ENCODE data around the gene TMEM184A.

The TMEM184A gene

GRCh38 chr7:1579481-1580421 is 23.7 kb upstream of the TMEM184A start:
- H3K79me2 ChIP-seq (ENCODE audit: control insufficient read depth, insufficient read depth, low read length, unreplicated experiment), result no peaks in the 10 kb centered on the region
- H3K27ac ChIP-seq (ENCODE audit: low read depth, low read length), result no peak overlapping the region
- no peaks in the 10 kb centered on the region for H3K27me3 ChIP-seq (ENCODE audit: insufficient read depth, low read length)
- no peaks in the 10 kb centered on the region for H3K36me3 ChIP-seq (ENCODE audit: insufficient read depth, low read length)
- H2AFZ ChIP-seq (ENCODE audit: low read length, unreplicated experiment), result no peak overlapping the region
- no peaks in the 10 kb centered on the region for H3K4me1 ChIP-seq (ENCODE audit: control insufficient read depth, insufficient read depth, low read length, unreplicated experiment)
- H3K4me3 ChIP-seq (ENCODE audit: low read depth, low read length), result no peak overlapping the region

- Histone ChIP-seq H2AFZ (ENCODE audit: low read length, unreplicated experiment) (no peak overlapping the region), H3K4me3 (ENCODE audit: low read depth, low read length) (no peak overlapping the region), H3K36me3 (ENCODE audit: insufficient read depth, low read length) (no peaks in the 10 kb centered on the region), H3K4me1 (ENCODE audit: control insufficient read depth, insufficient read depth, low read length, unreplicated experiment) (no peaks in the 10 kb centered on the region), H3K79me2 (ENCODE audit: control insufficient read depth, insufficient read depth, low read length, unreplicated experiment) (no peaks in the 10 kb centered on the region), H3K27ac (ENCODE audit: low read depth, low read length) (no peak overlapping the region), H3K27me3 (ENCODE audit: insufficient read depth, low read length) (no peaks in the 10 kb centered on the region)
Observed at GRCh38 chr7:1578513-1578912, 22.5 kb upstream of the TMEM184A start.

GRCh38 chr7:1576521-1577253 is 20.7 kb upstream of the TMEM184A start:
- Histone ChIP-seq H3K27ac (ENCODE audit: low read depth, low read length) (no peak overlapping the region), H3K4me1 (ENCODE audit: control insufficient read depth, insufficient read depth, low read length, unreplicated experiment) (peaks cover 7% of the 10 kb centered on the region), H3K36me3 (ENCODE audit: insufficient read depth, low read length) (0 out of 2 replicates have a peak, but pooled peaks cover 8% of the 10 kb centered on the region), H3K79me2 (ENCODE audit: control insufficient read depth, insufficient read depth, low read length, unreplicated experiment) (no peaks in the 10 kb centered on the region), H3K27me3 (ENCODE audit: insufficient read depth, low read length) (no peaks in the 10 kb centered on the region), H2AFZ (ENCODE audit: low read length, unreplicated experiment) (no peak overlapping the region), H3K4me3 (ENCODE audit: low read depth, low read length) (no peak overlapping the region)

GRCh38 chr7:1575809-1576208 is 19.8 kb upstream of the TMEM184A start:
- H3K36me3 ChIP-seq (ENCODE audit: insufficient read depth, low read length), result 0 out of 2 replicates have a peak, but pooled peaks cover 8% of the 10 kb centered on the region
- H3K27me3 ChIP-seq (ENCODE audit: insufficient read depth, low read length), result no peaks in the 10 kb centered on the region
- H3K4me3 ChIP-seq (ENCODE audit: low read depth, low read length), result no peak overlapping the region
- H2AFZ ChIP-seq (ENCODE audit: low read length, unreplicated experiment), result no peak overlapping the region
- H3K4me1 ChIP-seq (ENCODE audit: control insufficient read depth, insufficient read depth, low read length, unreplicated experiment), result peaks cover 9% of the 10 kb centered on the region
- no peaks in the 10 kb centered on the region for H3K79me2 ChIP-seq (ENCODE audit: control insufficient read depth, insufficient read depth, low read length, unreplicated experiment)
- no peak overlapping the region for H3K27ac ChIP-seq (ENCODE audit: low read depth, low read length)

- Histone ChIP-seq H3K27me3 (ENCODE audit: insufficient read depth, low read length) (no peaks in the 10 kb centered on the region), H3K4me3 (ENCODE audit: low read depth, low read length) (peak overlapping the region; percentile 96), H3K36me3 (ENCODE audit: insufficient read depth, low read length) (0 out of 2 replicates have a peak, but pooled peaks cover 8% of the 10 kb centered on the region), H3K79me2 (ENCODE audit: control insufficient read depth, insufficient read depth, low read length, unreplicated experiment) (peaks cover 20% of the 10 kb centered on the region), H3K27ac (ENCODE audit: low read depth, low read length) (peak overlapping the region; percentile 97), H2AFZ (ENCODE audit: low read length, unreplicated experiment) (no peak overlapping the region), H3K4me1 (ENCODE audit: control insufficient read depth, insufficient read depth, low read length, unreplicated experiment) (peaks cover 28% of the 10 kb centered on the region)
Observed at GRCh38 chr7:1572111-1572822, 16.3 kb upstream of the TMEM184A start.

GRCh38 chr7:1569833-1570632 is 14.0 kb upstream of the TMEM184A start, which contains the start of gene PSMG3:
Gene PSMG3 (minus strand): TSS chr7:1570032. CDS start chr7:1569339, 693 bp downstream.
- H3K27ac ChIP-seq (ENCODE audit: low read depth, low read length), result peak within 1 kb of the TSS; percentile 97
- H3K4me3 ChIP-seq (ENCODE audit: low read depth, low read length), result peak within 1 kb of the TSS; percentile 96
- peaks cover 20% of the 10 kb centered on the region for H3K79me2 ChIP-seq (ENCODE audit: control insufficient read depth, insufficient read depth, low read length, unreplicated experiment)
- peaks cover 11% of the 10 kb centered on the region; the same call in 1 of the 2 replicates for H3K36me3 ChIP-seq (ENCODE audit: insufficient read depth, low read length)
- no peaks in the 10 kb centered on the region for H3K27me3 ChIP-seq (ENCODE audit: insufficient read depth, low read length)
- no peak within 1 kb of the TSS for H2AFZ ChIP-seq (ENCODE audit: low read length, unreplicated experiment)
- H3K4me1 ChIP-seq (ENCODE audit: control insufficient read depth, insufficient read depth, low read length, unreplicated experiment), result peaks cover 37% of the 10 kb centered on the region

- H2AFZ ChIP-seq (ENCODE audit: low read length, unreplicated experiment), result no peak overlapping the region
- H3K27ac ChIP-seq (ENCODE audit: low read depth, low read length), result peak overlapping the region; percentile 97
- H3K27me3 ChIP-seq (ENCODE audit: insufficient read depth, low read length), result no peaks in the 10 kb centered on the region
- H3K4me3 ChIP-seq (ENCODE audit: low read depth, low read length), result peak overlapping the region; percentile 96
- peaks cover 20% of the 10 kb centered on the region for H3K79me2 ChIP-seq (ENCODE audit: control insufficient read depth, insufficient read depth, low read length, unreplicated experiment)
- H3K36me3 ChIP-seq (ENCODE audit: insufficient read depth, low read length), result peaks cover 11% of the 10 kb centered on the region; the same call in 1 of the 2 replicates
- peaks cover 41% of the 10 kb centered on the region for H3K4me1 ChIP-seq (ENCODE audit: control insufficient read depth, insufficient read depth, low read length, unreplicated experiment)
Observed at GRCh38 chr7:1569440-1569832, 13.4 kb upstream of the TMEM184A start.

- Histone ChIP-seq H3K79me2 (ENCODE audit: control insufficient read depth, insufficient read depth, low read length, unreplicated experiment) (peaks cover 20% of the 10 kb centered on the region), H3K4me1 (ENCODE audit: control insufficient read depth, insufficient read depth, low read length, unreplicated experiment) (peaks cover 45% of the 10 kb centered on the region), H3K27ac (ENCODE audit: low read depth, low read length) (peak overlapping the region; percentile 97), H3K36me3 (ENCODE audit: insufficient read depth, low read length) (peaks cover 11% of the 10 kb centered on the region; the same call in 1 of the 2 replicates), H2AFZ (ENCODE audit: low read length, unreplicated experiment) (no peak overlapping the region), H3K4me3 (ENCODE audit: low read depth, low read length) (peak overlapping the region; percentile 96), H3K27me3 (ENCODE audit: insufficient read depth, low read length) (no peaks in the 10 kb centered on the region)
Observed at GRCh38 chr7:1569016-1569415, 13.0 kb upstream of the TMEM184A start.

- Histone ChIP-seq H2AFZ (ENCODE audit: low read length, unreplicated experiment) (no peak overlapping the region), H3K27me3 (ENCODE audit: insufficient read depth, low read length) (no peaks in the 10 kb centered on the region), H3K79me2 (ENCODE audit: control insufficient read depth, insufficient read depth, low read length, unreplicated experiment) (peaks cover 20% of the 10 kb centered on the region), H3K27ac (ENCODE audit: low read depth, low read length) (peak overlapping the region; percentile 97), H3K4me1 (ENCODE audit: control insufficient read depth, insufficient read depth, low read length, unreplicated experiment) (peaks cover 45% of the 10 kb centered on the region), H3K4me3 (ENCODE audit: low read depth, low read length) (peak overlapping the region; percentile 96), H3K36me3 (ENCODE audit: insufficient read depth, low read length) (peaks cover 9% of the 10 kb centered on the region; the same call in 1 of the 2 replicates)
Observed at GRCh38 chr7:1567896-1568510, 12.0 kb upstream of the TMEM184A start.

Data from ACC112 (cell line).